A549 (cell line): ENCODE results near the gene DNAH17. TPM values are rescaled to one million over a fixed set of nuclear protein-coding genes. Genes with fewer than 3 reads are reported as not detected.

Experiments used
- ATAC-seq, 2 experiments: fragments of 200-7000 bp in 1 of 2; fragments of >200 bp in 1 of 2; cut with Nextera tagmentation in 1 of 2; cut with Tn5 transposase in 1 of 2; 3 replicates each; pipeline versions ENCODE4 v1.8.0 to v1.9.1; 2018 to 2020; ENCODE audit warnings: mild to moderate bottlenecking in 1 of 2, moderate library complexity in 1 of 2
- CTCF ChIA-PET: fragments of 300-600 bp; sonication (Branson Sonifier 250); formaldehyde crosslinking; extraction: SDS; loops from one replicate; lab custom pipeline; 2021; ENCODE audit warnings: antibody characterized with exemption, inconsistent platforms; lab: Yijun Ruan, JAX
- POLR2A ChIA-PET: fragments of 350-600 bp; formaldehyde crosslinking; extraction: SDS; loops from one replicate; lab custom pipeline; 2021; ENCODE audit warnings: antibody characterized with exemption, inconsistent platforms; lab: Yijun Ruan, JAX
- DNase-seq, 2 experiments: peaks; one replicate each; pipeline versions ENCODE4 v3.0.0 to v3.0.0-alpha.2; 2011 to 2016; ENCODE audit warnings: low read depth in 1 of 2, low spot score in 1 of 2
- FAIRE-seq: peaks from 2 replicates; lab custom pipeline; 2011; peaks lifted over from hg19 to GRCh38; lab: Jason Lieb, UNC
- H3K27ac ChIP-seq, 2 experiments: fragments of >200 bp; sonication (Bioruptor Twin); formaldehyde crosslinking; 3 replicates each; pipeline ENCODE4 v1.5.1; 2016 to 2017
- H3K4me1 ChIP-seq: fragments of >200 bp; sonication (Bioruptor Twin); formaldehyde crosslinking; 3 replicates; pipeline ENCODE4 v1.6.1; 2016
- H3K4me2 ChIP-seq: fragments of >200 bp; sonication (Bioruptor Twin); formaldehyde crosslinking; 3 replicates; pipeline ENCODE4 v1.6.1; 2016
- H3K4me3 ChIP-seq: fragments of >200 bp; sonication (Bioruptor Twin); formaldehyde crosslinking; 3 replicates; pipeline ENCODE4 v1.5.1; 2016
- H3K9me3 ChIP-seq: fragments of >200 bp; sonication (Bioruptor Twin); formaldehyde crosslinking; 3 replicates; pipeline ENCODE4 v1.6.1; 2016
- BCL3 ChIP-seq: fragments of >200 bp; sonication (Bioruptor Twin); formaldehyde crosslinking; IDR thresholded peaks from 3 replicates; pipeline ENCODE4 v1.6.1; 2016
- CEBPB ChIP-seq, 2 experiments: fragments of >200 bp in 1 of 2; sonication (Bioruptor Twin) in 1 of 2; formaldehyde crosslinking in 1 of 2; IDR thresholded peaks; 2 replicates each; pipeline ENCODE4 v1.6.1; 2012 to 2016
- ELK1 ChIP-seq: fragments of 150-350 bp; IDR thresholded peaks from 2 replicates; pipeline ENCODE4 v1.6.1; 2014; ENCODE audit warnings: low read depth, mild to moderate bottlenecking, low read length
- ESRRA ChIP-seq: fragments of 150-350 bp; IDR thresholded peaks from 2 replicates; pipeline ENCODE4 v1.6.1; 2014; ENCODE audit warnings: mild to moderate bottlenecking, low read length, borderline replicate concordance
- FOSL2 ChIP-seq, 2 experiments: fragments of 450-650 bp in 1 of 2; fragments of >200 bp in 1 of 2; sonication (Bioruptor Twin) in 1 of 2; formaldehyde crosslinking; IDR thresholded peaks; 2 replicates each; pipeline versions ENCODE4 v1.5.0 to v1.6.1; 2016 to 2020; ENCODE audit warnings: mild to moderate bottlenecking in 1 of 2, moderate library complexity in 1 of 2
- HMGXB4 ChIP-seq: fragments of 250-450 bp; sonication (Bioruptor Pico); IDR thresholded peaks from 2 replicates; pipeline ENCODE4 v1.5.0; 2021; ENCODE audit warnings: mild to moderate bottlenecking, moderate library complexity, borderline replicate concordance
- HOXB13 ChIP-seq: fragments of 250-450 bp; sonication (Bioruptor Pico); IDR thresholded peaks from 2 replicates; pipeline ENCODE4 v1.5.0; 2020; ENCODE audit warnings: low read depth, mild to moderate bottlenecking, moderate library complexity
- HOXB5 ChIP-seq: fragments of 250-450 bp; sonication (Bioruptor Pico); IDR thresholded peaks from 2 replicates; pipeline ENCODE4 v1.5.0; 2020; ENCODE audit warnings: mild to moderate bottlenecking, moderate library complexity
- JUN ChIP-seq, 2 experiments: fragments of >200 bp; sonication (Bioruptor Twin); formaldehyde crosslinking; IDR thresholded peaks; 2 replicates in 1 of 2; 3 replicates in 1 of 2; pipeline ENCODE4 v1.6.1; 2016 to 2017
- KDM5A ChIP-seq: fragments of 200-600 bp; sonication (generic); IDR thresholded peaks from 2 replicates; pipeline ENCODE4 v1.6.1; 2016; ENCODE audit warnings: antibody characterized with exemption, mild to moderate bottlenecking
- MAX ChIP-seq: IDR thresholded peaks from 2 replicates; pipeline ENCODE4 v1.6.1; 2012
- MAZ ChIP-seq: fragments of 150-350 bp; IDR thresholded peaks from 2 replicates; pipeline ENCODE4 v1.6.1; 2014; ENCODE audit warnings: antibody characterized with exemption, low read depth, low read length, borderline replicate concordance
- NFE2L2 ChIP-seq: fragments of 150-350 bp; conservative IDR thresholded peaks from 2 replicates; pipeline ENCODE4 v1.6.1; 2014; ENCODE audit warnings: low read length
- NPAS2 ChIP-seq: fragments of 250-450 bp; sonication (Bioruptor Pico); IDR thresholded peaks from 2 replicates; pipeline ENCODE4 v1.8.0; 2022; ENCODE audit warnings: mild to moderate bottlenecking, moderate library complexity, borderline replicate concordance
- PBX3 ChIP-seq: IDR thresholded peaks from 2 replicates; pipeline ENCODE4 v1.6.1; 2012
- PHF8 ChIP-seq: fragments of 200-600 bp; sonication (generic); IDR thresholded peaks from 2 replicates; pipeline ENCODE4 v1.6.1; 2016; ENCODE audit warnings: low read depth, mild to moderate bottlenecking, antibody characterized with exemption, moderate library complexity, borderline replicate concordance
- POLR2A ChIP-seq: IDR thresholded peaks from 2 replicates; pipeline ENCODE4 v1.6.1; 2012; ENCODE audit warnings: mild to moderate bottlenecking, low read length
- RAD21 ChIP-seq, 2 experiments: fragments of >200 bp in 1 of 2; sonication (Bioruptor Twin) in 1 of 2; formaldehyde crosslinking in 1 of 2; IDR thresholded peaks in 1 of 2; conservative IDR thresholded peaks in 1 of 2; 2 replicates in 1 of 2; 3 replicates in 1 of 2; pipeline ENCODE4 v1.6.1; 2012 to 2018; ENCODE audit warnings: inconsistent platforms in 1 of 2
- RARB ChIP-seq: fragments of 250-450 bp; sonication (Bioruptor Pico); IDR thresholded peaks from 2 replicates; pipeline ENCODE4 v1.8.0; 2021; ENCODE audit warnings: mild to moderate bottlenecking, moderate library complexity
- RCOR1 ChIP-seq: fragments of 150-350 bp; IDR thresholded peaks from 2 replicates; pipeline ENCODE4 v1.6.1; 2014; ENCODE audit warnings: antibody characterized with exemption, low read length, low read depth
- RFX5 ChIP-seq: fragments of 450-650 bp; IDR thresholded peaks from 2 replicates; pipeline ENCODE4 v1.7.1; 2014; ENCODE audit warnings: antibody characterized with exemption, mild to moderate bottlenecking, moderate library complexity
- TFCP2L1 ChIP-seq: fragments of 250-450 bp; sonication (Bioruptor Pico); IDR thresholded peaks from 2 replicates; pipeline ENCODE4 v1.5.0; 2021; ENCODE audit warnings: mild to moderate bottlenecking
- TP53 ChIP-seq: fragments of 250-450 bp; sonication (Bioruptor Pico); IDR thresholded peaks from 2 replicates; pipeline ENCODE4 v1.5.0; 2021; ENCODE audit warnings: mild to moderate bottlenecking, moderate library complexity
- ZFP36 ChIP-seq: fragments of 450-650 bp; IDR thresholded peaks from 2 replicates; pipeline ENCODE4 v1.6.1; 2014; ENCODE audit warnings: borderline replicate concordance; ENCODE audit not compliant: partially characterized antibody
- WGBS: methylation state at CpG from one replicate; pipeline ENCODE4 v1.1.6; 2017; ENCODE audit errors: missing lambda C conversion rate; 5-methylcytosine and 5-hydroxymethylcytosine counted together
- polyA plus RNA-seq, 4 experiments: library from polyadenylated mRNA; depleted of rRNA in 3 of 4; stranded (reverse); fragments of >200 nt; fragmentation: RNase III in 1 of 4; extraction: RNeasy Plus Mini Kit Qiagen cat#74134 plus additional on column Dnase treatment in 1 of 4; gene quantifications; 2 replicates in 3 of 4; 3 replicates in 1 of 4; pipeline ENCODE4 v1.2.3, GENCODE V29; 2011 to 2017

Gene DNAH17
- polyA plus RNA-seq, 2 of the 4 experiments (the other 2 are of a cell fraction) = 0.21 to 0.26 TPM

- 88% methylated on average over 5 of the region's 5 CpGs for WGBS
- no peak for TF ChIP-seq RFX5
- TF ChIP-seq HOXB5 (CRISPR knock-in tag) = no peak
- no peak for TF ChIP-seq JUN (IDR thresholded peaks at IDR 0.05)
- TF ChIP-seq ZFP36 = no peak
- TF ChIP-seq POLR2A = no peak
- no peak for TF ChIP-seq RAD21 (conservative IDR thresholded peaks at IDR 0.05 in 1 of 2, IDR thresholded peaks at IDR 0.05 in 1 of 2)
- TF ChIP-seq, all 56 proteins: peak for 0
- Histone ChIP-seq H3K4me1 (peaks cover 44% of the 10 kb centered on the region), H3K9me3 (no peaks in the 10 kb centered on the region), H3K27ac (no peak overlapping the region), H3K4me2 (peak overlapping the region; percentile 94), H3K4me3 (no peak overlapping the region)
- ATAC-seq (no peak), DNase-seq (no peak), FAIRE-seq (no peak)
- POLR2A ChIA-PET = no interaction called here
- CTCF ChIA-PET = interaction anchor here (0.7 to 3.5 kb wide), 4 partner anchors 19 to 113 kb away, joined by 3 to 26 read pairs (median 3); partner anchors contain the start of gene SOCS3
These were observed 196.8 kb downstream of the DNAH17 start for GRCh38 chr17:78380370-78380769.

- ChIA-PET CTCF (interaction anchor here (0.7 to 8.9 kb wide), 8 partner anchors 9 to 112 kb away, joined by 3 to 134 read pairs (median 4); partner anchors contain the start of gene SOCS3), POLR2A (no interaction called here)
- peak overlapping the region; percentile 94 for H3K4me2 ChIP-seq
- no peaks in the 10 kb centered on the region for H3K9me3 ChIP-seq
- DNase-seq (no peak), FAIRE-seq (no peak), ATAC-seq (peak in 1 of 2 experiments; percentile 14; a peak in 3 of 6 replicates)
- H3K4me1 ChIP-seq = peaks cover 52% of the 10 kb centered on the region
- 4% methylated on average over 7 of the region's 7 CpGs for WGBS
- H3K4me3 ChIP-seq = peak overlapping the region; percentile 91
- no peak for TF ChIP-seq HOXB13
- TF ChIP-seq RFX5 = no peak
- peak; percentile 3 to 12; a peak in 1 of 4 replicates for TF ChIP-seq CEBPB (IDR thresholded peaks at IDR 0.05)
- peak overlapping the region; percentile 88 to 90 for H3K27ac ChIP-seq
These were observed 198.1 kb downstream of the DNAH17 start for GRCh38 chr17:78379131-78379491.

GRCh38 chr17:78378225-78379130 is 198.7 kb downstream of the DNAH17 start, which contains the start of gene PGS1:
Gene PGS1 (plus strand): TSS chr17:78378649. CDS start chr17:78378666, 17 bp downstream.
- H3K4me2 ChIP-seq = peak within 1 kb of the TSS; percentile 94
- H3K4me3 ChIP-seq = peak within 1 kb of the TSS; percentile 91
- FAIRE-seq = no peak
- no peaks in the 10 kb centered on the region for H3K9me3 ChIP-seq
- peaks cover 52% of the 10 kb centered on the region for H3K4me1 ChIP-seq
- peak within 1 kb of the TSS; percentile 88 to 90 for H3K27ac ChIP-seq
- TF ChIP-seq NFE2L2 = no peak
- 0 out of 2 replicates have a peak, but pooled peaks have one; percentile 26 for TF ChIP-seq HMGXB4
- TF ChIP-seq FOSL2 (IDR thresholded peaks at IDR 0.05) = no peak
- TF ChIP-seq FOSL2 (CRISPR knock-in tag; IDR thresholded peaks at IDR 0.05) = peak; percentile 35; the same call in 1 of the 2 replicates
- no peak for TF ChIP-seq CEBPB (IDR thresholded peaks at IDR 0.05)
- 0 out of 2 replicates have a peak, but pooled peaks have one; percentile 21 for TF ChIP-seq MAZ
- peak; percentile 93 for TF ChIP-seq KDM5A
- peak; percentile 73; the same call in 1 of the 2 replicates for TF ChIP-seq ELK1
- peak; percentile 77 to 98; a peak in 4 of 5 replicates for TF ChIP-seq JUN (IDR thresholded peaks at IDR 0.05)
- TF ChIP-seq TFCP2L1 (CRISPR knock-in tag) = no peak
- TF ChIP-seq MAX = peak; percentile 66
- no peak for TF ChIP-seq NPAS2
- TF ChIP-seq ESRRA = 0 out of 2 replicates have a peak, but pooled peaks have one; percentile 7
- peak; percentile 91 for TF ChIP-seq POLR2A
- TF ChIP-seq RCOR1 = no peak
- TF ChIP-seq PBX3 = peak; percentile 56; the same call in 1 of the 2 replicates
- TF ChIP-seq TP53 (CRISPR knock-in tag) = no peak
- TF ChIP-seq PHF8 = peak; percentile 85
- TF ChIP-seq RARB = no peak
- TF ChIP-seq BCL3 = peak; percentile 83; the same call in 2 of the 3 replicates
- ChIA-PET CTCF (interaction anchor here (0.6 to 8.9 kb wide), 7 partner anchors 8 to 433 kb away, joined by 3 to 134 read pairs (median 5); partner anchors contain the start of gene SOCS3), POLR2A (interaction anchor here (0.6 to 1.2 kb wide), 3 partner anchors 19 to 64 kb away, joined by 3 to 5 read pairs (median 4); partner anchors contain the start of gene SOCS3)
- peak; percentile 78 to 85 for ATAC-seq
- WGBS = under 1% methylated on average over 31 of the region's 89 CpGs
- peak; percentile 76 to 81 for DNase-seq
